Measurements from ENCODE around the gene FAM83E.

- no peak for TF ChIP-seq FOXM1 (IDR thresholded peaks at IDR 0.05; ENCODE audit: borderline replicate concordance)
- no peak for TF ChIP-seq TARDBP (IDR thresholded peaks at IDR 0.05)
- TF ChIP-seq HDGF (IDR thresholded peaks at IDR 0.05; ENCODE audit: borderline replicate concordance) = no peak
- no peak for TF ChIP-seq ELF4 (IDR thresholded peaks at IDR 0.05)
- TF ChIP-seq FOXA1 (IDR thresholded peaks at IDR 0.05) = no peak
These were observed 45.1 kb downstream of the FAM83E start for GRCh38 chr19:48569814-48570213.
